Peyer's patch (tissue), 4 donors: ENCODE measurements around the gene ABCA13.

Experiments
- CTCF ChIP-seq, 6 experiments: fragments of 450-650 bp in 4 of 6; fragments of 200-600 bp in 2 of 6; sonication (generic) in 1 of 6; IDR thresholded peaks; one replicate each; pipeline ENCODE4 v1.5.1; 2017 to 2019; ENCODE audit warnings: antibody characterized with exemption in 6 of 6, mild to moderate bottlenecking in 3 of 6, moderate library complexity in 1 of 6
- POLR2A ChIP-seq, 2 donors: fragments of 450-650 bp; IDR thresholded peaks; one replicate each; pipeline ENCODE4 v1.5.1; 2017; ENCODE audit warnings: antibody characterized with exemption in 2 of 2, mild to moderate bottlenecking in 2 of 2, moderate library complexity in 2 of 2

- TF ChIP-seq POLR2A (IDR thresholded peaks at IDR 0.05) (no peak), CTCF (IDR thresholded peaks at IDR 0.05) (no peak)
Measured at GRCh38 chr7:48427671-48428070, 256.4 kb downstream of the ABCA13 start.
